GM12878 (cell line): ENCODE data around the gene COL4A2. TPM values are rescaled to one million over a fixed set of nuclear protein-coding genes. Genes with fewer than 3 reads are reported as not detected.

Experiments used
- CBX3 ChIP-seq: fragments of 200-600 bp; sonication (generic); IDR thresholded peaks from 2 replicates; pipeline ENCODE4 v1.6.1; 2016; ENCODE audit warnings: low read depth, borderline replicate concordance
- CHD2 ChIP-seq: IDR thresholded peaks from 2 replicates; pipeline ENCODE4 v1.6.1; 2011; ENCODE audit warnings: low read depth, low read length, improper control_type of control experiment, borderline replicate concordance
- POLR2AphosphoS5 ChIP-seq: IDR thresholded peaks from 2 replicates; pipeline ENCODE4 v1.6.1; 2011; ENCODE audit warnings: mild to moderate bottlenecking, low read length, inconsistent platforms
- RAD21 ChIP-seq: IDR thresholded peaks from 2 replicates; pipeline ENCODE4 v1.6.1; 2011; ENCODE audit warnings: mild to moderate bottlenecking, low read depth, low read length, moderate library complexity; ENCODE audit not compliant: insufficient read depth
- polyA plus RNA-seq, 11 experiments: library from polyadenylated mRNA; depleted of rRNA in 4 of 11; unstranded in 6 of 11; stranded (reverse) in 5 of 11; fragments of >200 nt; fragmentation: Nextera tagmentation in 4 of 11; fragmentation: Illumina TruSeq in 1 of 11; extraction: Ambion mirVana in 4 of 11; extraction: Trizol in 1 of 11; gene quantifications; 1 replicate in 1 of 11; 2 replicates in 10 of 11; pipeline versions ENCODE4 v1.2.1 to v1.2.3, GENCODE V29; 2011 to 2016; ENCODE audit warnings: inconsistent platforms in 2 of 11, missing spikeins in 2 of 11, low read depth in 1 of 11
- total RNA-seq, 4 experiments: library from RNA; depleted of rRNA in 3 of 4; stranded (reverse); fragments of >200 nt in 3 of 4; fragmentation: Illumina TruSeq in 1 of 4; extraction: Trizol in 1 of 4; gene quantifications; 2 replicates each; pipeline versions ENCODE4 v1.2.1 to v1.2.3, GENCODE V29; 2013 to 2021
- TF ChIP-seq, protein P1 (sequence below): fragments of 150-350 bp; IDR thresholded peaks from 2 replicates; pipeline ENCODE4 v1.6.1; 2016; ENCODE audit warnings: low read depth, low read length
- TF ChIP-seq, protein P2 (sequence below): fragments of 450-650 bp; IDR thresholded peaks from 2 replicates; pipeline ENCODE4 v1.6.1; 2014; ENCODE audit warnings: mild to moderate bottlenecking

COL4A2 gene
- total and polyA plus RNA-seq, 10 of the 15 experiments (the other 5 are each of a cell fraction or from before 2014, with no cell fraction given) = 0.16 to 1.6 (median 0.62) TPM; not detected in 3

DNA sequence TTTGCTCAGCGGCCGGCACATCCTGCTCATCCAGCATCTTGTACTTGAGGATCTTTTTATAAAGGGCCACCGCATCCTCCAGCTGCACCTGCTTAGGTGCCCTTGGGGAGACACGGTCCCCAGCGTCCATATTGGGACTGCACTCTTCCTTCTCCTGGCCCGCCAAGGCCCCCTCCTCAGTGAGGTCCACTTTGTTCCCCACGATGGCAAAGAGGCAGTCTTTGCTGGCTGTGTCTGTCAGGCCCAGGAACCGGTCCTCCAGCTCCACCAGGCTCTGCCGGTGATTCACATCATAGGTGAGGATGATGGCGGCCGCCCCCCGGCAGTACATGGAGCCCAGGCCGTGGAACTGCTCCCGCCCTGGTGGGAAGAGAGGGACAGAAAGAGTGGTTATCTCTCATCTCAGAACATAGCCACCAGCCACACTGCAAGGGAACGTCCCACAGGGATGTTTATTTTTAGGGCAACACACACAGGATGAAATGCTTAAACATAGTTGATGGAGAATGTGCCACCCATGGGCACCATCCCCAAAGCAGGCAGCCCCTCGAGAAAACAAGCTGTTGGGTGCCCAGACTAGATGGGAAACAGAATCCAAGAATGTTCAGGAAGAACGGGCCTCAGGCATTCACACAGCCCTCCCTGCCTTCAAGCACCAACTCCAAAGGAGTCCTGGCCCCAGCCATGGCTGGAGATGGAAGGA lies 216.9 kb downstream of the COL4A2 start (continued):
- TF ChIP-seq, protein P1, sequence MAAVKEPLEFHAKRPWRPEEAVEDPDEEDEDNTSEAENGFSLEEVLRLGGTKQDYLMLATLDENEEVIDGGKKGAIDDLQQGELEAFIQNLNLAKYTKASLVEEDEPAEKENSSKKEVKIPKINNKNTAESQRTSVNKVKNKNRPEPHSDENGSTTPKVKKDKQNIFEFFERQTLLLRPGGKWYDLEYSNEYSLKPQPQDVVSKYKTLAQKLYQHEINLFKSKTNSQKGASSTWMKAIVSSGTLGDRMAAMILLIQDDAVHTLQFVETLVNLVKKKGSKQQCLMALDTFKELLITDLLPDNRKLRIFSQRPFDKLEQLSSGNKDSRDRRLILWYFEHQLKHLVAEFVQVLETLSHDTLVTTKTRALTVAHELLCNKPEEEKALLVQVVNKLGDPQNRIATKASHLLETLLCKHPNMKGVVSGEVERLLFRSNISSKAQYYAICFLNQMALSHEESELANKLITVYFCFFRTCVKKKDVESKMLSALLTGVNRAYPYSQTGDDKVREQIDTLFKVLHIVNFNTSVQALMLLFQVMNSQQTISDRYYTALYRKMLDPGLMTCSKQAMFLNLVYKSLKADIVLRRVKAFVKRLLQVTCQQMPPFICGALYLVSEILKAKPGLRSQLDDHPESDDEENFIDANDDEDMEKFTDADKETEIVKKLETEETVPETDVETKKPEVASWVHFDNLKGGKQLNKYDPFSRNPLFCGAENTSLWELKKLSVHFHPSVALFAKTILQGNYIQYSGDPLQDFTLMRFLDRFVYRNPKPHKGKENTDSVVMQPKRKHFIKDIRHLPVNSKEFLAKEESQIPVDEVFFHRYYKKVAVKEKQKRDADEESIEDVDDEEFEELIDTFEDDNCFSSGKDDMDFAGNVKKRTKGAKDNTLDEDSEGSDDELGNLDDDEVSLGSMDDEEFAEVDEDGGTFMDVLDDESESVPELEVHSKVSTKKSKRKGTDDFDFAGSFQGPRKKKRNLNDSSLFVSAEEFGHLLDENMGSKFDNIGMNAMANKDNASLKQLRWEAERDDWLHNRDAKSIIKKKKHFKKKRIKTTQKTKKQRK = no peak
- TF ChIP-seq CHD2 (no peak), RAD21 (no peak), CBX3 (no peak), POLR2AphosphoS5 (no peak)
- TF ChIP-seq, protein P2, sequence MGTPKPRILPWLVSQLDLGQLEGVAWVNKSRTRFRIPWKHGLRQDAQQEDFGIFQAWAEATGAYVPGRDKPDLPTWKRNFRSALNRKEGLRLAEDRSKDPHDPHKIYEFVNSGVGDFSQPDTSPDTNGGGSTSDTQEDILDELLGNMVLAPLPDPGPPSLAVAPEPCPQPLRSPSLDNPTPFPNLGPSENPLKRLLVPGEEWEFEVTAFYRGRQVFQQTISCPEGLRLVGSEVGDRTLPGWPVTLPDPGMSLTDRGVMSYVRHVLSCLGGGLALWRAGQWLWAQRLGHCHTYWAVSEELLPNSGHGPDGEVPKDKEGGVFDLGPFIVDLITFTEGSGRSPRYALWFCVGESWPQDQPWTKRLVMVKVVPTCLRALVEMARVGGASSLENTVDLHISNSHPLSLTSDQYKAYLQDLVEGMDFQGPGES = no peak
